Hematopoietic multipotent progenitor cell treated with erythropoietin and hydrocortisone succinate and interleukin-3 and kit ligand, for 4 days (in vitro differentiated cells): ENCODE results near the gene TTC21A.

Source experiments
- DNase-seq: peaks from one replicate; pipeline ENCODE4 v3.0.0-alpha.2; 2015

Gene TTC21A

DNA sequence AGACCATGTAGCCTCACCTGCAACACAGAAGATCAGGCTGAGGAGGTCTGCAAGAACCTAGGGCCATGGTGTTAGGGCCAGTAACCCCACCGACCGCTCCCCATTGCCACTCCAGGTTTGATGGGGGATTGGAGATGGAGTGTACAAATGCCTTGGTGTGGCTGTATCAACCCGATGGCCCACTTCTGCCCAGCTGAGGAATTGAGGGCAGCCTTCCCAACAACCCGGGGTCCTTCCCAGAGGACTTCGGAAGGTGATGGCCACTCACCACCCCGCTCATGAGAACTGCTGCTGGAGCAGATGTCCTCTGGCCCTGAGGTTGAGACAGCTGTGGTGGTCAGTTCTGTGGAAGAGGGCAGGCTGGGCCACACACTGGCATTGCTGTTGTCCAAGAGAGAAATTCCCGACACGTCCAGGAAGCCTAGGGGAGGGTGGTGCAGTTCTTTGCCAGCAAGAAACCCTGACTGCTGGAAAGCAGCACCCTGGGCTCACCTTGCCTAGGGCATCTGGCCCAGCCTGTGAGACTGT, 8.9 kb upstream of the TTC21A start:
- no peak for DNase-seq

DNA sequence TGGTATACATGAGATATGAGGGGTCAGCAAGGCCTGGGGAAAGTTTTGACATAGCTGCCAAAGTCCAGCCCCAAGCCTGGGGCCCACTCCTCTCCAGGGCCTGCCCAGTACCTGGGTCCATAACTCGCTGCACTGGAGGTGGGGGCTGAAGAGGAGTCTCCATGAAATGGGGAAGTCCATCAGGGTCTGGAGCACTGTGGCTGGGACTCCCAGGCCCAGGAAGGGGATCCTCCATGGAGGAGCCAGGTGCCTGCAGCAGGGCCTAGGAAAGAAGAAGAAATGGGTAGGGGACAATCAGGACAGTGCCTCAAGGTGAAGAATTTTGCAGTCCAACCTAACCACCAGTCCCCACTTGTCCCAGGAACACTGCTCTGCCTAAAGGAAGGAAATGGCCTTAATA, 8.2 kb upstream of the TTC21A start:
- DNase-seq = no peak

DNA sequence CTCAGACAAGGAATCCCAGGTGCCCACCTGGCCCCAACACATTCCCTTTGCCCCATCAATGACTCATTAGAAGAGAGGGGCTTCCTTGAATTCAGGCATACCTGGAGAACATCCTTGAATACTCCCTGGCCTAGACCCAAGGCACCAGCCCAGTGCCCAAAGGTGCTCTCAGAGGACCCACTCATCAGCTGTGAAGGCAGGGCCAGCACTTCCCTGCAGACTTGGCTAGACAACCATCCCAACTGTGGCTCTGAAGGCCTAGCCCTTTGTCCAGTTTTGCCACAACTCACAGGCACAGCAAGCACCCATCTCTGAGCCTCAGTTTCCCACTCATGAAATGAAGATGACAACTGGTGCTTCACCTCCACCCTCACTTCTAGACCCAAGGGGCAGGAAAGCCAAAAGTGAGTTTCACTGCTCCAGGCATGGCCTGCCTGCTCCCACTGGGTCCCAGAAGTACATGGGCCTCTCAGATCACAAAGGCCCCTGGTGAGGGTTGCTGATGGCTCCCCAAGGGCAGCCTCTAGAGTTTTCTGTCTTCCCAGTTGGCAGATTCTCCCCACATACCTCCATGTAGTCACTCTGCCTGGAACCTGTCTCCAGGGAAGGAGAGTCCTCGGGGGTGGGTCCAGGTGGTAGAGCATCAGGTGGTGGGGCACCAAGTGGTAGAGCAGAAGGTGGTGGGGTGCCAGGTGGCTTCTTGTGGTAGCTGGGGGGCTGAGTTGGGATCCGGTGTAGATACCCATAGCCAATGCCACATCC, 7.6 kb upstream of the TTC21A start:
- DNase-seq = no peak

DNA sequence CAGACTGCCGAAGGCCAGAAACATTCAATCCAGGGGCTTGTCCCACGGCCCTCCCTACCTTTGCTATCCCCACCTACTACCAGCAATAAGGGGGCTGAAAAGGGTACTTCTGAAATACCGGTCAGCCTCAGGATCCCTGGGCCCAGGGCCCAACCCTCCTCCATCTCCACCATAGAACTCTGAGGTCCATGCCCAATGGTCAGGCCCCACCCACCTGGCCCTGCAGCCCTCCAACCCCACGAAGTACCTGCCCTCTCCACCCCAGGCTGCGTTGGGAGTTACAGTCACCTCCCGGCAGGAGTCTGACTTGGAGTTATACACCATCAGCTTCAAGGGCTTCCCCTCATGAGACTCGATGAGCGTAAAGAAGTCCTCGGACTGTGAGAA, 7.0 kb upstream of the TTC21A start:
- no peak for DNase-seq

DNA sequence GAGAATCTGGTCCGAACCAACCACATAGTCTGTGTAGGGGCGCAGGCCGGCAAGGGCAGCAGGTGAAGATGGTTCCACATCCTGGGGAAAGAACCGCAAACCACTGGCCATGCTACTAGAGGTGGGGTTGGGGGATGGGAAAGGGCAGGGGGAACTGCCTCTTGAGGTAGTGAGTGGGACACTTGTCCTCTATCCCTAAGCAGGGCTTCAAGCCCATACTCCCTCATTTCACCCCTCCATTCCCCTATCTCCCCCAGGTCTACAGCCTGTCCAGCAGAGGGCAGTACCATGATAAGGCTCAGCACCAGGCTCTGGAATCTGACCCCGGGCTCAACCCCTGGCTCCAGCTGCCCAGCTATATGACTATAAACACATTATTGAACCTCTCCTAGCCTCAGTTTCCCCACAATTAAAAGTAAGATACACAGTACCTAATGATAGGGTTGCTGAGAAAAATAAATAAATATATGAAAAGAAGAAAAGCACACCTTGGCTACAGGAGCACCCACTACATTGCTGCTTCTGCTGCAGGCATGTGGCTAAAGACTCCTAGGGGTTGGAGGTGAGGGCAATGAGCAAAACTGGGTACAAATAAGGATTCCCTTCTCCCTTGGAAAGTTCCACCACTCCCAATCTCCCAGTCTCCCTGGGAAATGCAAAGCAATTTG, 6.3 kb upstream of the TTC21A start:
- DNase-seq = peak; percentile 81

DNA sequence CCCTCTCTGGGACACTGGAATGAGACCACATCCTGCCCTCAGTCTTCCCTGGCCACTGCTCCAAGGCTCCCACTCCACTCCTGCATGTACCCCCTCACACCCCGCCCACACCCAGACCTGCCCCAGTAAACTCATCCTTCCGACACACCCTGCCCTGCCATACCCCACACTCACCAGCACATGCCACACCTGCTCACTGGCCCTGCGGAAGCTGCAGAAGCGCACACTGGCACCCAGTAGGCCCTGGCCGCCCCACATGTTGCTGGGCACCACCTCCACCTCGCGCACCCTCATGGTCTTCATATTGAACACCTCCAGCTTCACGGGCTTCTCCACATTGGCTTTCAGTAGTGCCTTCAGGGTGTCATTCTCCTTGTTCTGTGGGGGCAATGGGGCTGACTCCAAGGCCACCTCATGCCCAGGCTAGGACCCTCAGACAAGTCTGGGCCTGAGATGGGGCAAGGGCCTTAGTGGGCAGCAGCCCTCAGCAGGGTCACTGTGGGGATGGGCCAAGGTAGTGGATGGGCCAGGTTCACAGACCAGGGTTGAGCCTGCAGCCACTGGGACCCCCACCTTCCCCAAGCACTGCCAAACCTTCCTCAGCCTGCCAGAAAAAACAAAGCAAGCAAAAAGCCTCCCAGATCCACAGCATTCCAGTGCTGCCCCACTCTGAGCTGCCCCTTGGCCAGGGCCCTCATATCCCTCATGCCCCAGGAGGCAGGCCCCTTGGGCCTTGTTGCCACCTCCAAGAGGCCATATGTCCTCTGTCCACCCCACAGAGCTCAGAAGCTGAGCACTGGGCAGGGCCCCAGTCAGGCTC, 4.8 kb upstream of the TTC21A start:
- no peak for DNase-seq

DNA sequence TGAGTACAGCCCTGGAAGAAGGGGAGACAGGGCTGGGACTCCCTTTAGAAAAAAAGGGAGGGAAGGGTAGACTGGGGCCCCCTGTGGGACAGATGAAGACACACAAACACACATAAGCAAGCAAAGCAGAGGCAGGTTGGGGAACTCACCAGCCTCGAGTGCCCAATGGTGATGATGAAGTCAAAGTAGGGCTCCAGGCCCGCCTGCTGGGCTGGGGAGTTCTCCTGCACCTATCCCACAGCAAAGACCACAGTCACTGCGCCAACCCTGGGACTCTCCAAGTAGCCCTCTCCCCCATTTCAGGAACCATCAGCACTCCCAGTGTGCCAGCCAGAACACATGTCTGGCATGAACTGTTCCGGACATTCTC, 4.2 kb upstream of the TTC21A start:
- peak; percentile 55 for DNase-seq

DNA sequence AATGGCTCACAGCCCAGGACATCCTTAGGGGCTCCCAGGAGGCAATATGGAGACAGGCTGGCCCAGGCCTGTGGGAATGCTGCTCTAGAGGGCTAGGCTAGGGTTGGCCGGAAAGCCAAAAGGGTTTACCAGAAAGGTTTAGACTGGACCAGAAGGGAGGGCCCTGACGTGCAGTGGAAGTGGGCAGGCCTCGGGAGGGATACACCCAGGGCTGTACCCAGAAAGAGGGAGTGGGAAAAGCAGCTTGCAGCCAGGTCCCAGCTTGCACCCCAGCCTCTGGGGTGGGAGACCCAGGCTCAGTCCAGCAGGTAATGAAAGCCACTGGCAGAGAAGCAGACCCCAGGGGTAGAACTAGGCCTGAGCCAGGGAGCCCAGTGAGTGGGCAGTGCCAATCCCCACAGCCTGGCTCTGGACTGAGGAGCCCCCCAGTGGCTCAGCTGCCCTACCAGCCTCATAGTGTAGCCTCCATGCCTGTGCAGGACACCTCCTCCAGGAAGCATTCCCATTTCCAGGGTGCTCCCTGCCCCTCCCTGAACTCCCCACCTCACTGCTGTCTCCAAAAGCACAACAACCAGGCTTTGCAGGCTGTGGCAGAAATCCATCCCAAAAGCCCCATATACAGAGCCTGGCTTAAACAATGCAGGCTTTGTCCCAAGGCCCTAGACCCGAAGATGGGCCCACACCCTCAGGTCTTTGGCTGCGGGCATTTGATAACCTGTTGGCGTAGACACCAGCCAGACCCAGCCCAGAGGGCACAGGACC, 3.5 kb upstream of the TTC21A start:
- no peak for DNase-seq

DNA sequence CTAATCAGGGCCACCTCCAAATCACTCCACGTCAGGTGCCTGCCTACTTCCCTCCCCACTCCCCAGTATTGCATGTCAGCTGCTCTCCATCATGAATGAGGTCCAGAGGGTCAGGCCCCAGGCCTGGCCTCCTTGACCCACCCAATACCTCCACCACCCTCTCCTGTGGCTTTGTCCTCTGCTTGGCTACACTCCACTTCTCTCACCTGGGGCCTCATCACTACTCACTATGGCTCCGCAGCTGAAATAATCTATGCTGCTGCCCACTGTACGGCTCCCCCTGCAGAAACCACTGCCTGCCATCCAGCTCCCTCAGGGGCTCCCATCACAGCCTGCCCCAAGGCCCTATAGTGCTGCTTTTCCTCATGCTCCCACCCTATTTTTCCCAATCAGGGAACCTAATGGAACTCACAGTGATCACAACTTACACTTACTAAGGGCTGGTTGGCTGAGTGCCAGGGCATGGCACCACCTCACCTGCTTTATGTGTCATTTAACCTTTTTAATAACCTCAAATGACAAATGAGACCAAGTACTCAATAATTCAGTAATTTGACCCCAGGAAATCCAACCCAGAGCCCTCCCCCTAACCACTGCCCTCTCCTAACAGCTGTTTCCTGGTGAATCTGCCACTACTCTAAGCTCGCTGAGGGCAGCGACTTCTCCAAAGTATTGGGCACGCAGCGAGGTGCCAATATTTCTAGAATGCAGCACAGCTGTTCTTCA, 2.4 kb upstream of the TTC21A start:
- DNase-seq = peak; percentile 8

DNA sequence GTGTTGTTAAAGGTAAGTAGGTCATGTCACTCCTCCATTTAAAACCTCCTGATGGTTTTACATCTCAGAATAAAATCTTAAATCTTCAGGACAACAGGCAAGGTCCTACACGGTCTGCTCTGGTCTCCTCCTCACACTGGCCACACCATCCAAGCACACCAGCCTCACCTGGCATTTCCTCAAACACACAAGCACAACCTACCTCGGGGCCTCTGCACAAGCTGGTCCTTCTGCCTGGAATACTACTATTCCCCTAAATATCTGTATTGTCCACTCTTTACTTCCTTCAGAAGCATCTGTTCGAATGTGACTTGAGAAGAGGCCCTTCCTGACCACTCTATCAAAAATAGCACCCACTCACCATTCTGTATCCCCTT, 1.8 kb upstream of the TTC21A start:
- no peak for DNase-seq

DNA sequence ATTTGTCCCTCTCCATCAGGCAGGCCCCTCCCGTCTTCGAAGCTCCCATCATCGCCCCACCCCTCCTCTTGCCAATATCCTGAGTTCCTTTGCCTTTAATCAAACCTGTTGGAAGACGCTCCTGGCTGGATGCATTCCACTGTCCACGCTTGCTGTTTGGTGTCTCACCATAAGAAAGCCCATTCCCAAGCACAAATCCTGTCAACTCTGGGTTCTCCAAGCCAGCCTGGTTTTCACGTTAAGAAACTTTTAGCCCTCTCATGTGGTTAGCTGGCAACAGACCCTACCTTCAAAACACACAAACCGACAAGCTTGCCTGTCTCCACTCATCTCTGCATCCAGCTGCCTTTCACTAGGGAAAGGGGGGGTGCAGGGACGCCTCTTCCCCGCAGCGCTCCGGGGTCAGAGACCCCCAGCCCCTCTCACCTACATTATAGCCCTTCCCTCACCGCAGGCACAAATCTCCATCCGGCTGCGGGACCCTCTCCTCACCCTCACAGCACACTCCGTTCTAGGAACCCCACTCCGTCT, 1.1 kb upstream of the TTC21A start:
- DNase-seq = peak; percentile 43

DNA sequence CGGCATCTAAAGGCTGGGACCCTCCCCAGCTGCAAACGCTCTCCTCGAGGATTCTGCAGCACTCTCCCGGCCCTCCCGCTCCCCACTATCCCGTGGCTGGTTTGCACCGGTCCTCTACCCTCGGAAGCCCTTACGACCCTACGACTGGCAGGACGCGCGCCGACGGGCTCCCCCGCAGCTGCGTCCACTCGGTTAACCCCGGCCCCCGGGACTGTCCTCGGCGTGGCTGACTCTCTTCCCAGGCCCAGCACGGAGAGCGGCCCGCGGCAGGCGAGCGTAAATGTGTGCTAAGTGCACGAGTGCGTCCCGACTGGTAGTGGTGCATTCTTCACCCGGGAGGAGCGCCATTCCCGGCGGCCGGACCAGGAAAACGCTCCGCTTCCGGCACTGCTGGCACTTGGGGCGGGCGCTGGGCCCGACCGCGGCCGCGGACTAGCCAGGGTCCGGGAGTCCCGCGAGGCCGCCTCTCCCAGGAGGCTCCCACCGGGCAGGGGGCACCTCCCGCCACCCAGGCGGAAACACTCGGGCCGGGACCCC, 561 bp upstream of the TTC21A start:
- DNase-seq = peak; percentile 40

DNA sequence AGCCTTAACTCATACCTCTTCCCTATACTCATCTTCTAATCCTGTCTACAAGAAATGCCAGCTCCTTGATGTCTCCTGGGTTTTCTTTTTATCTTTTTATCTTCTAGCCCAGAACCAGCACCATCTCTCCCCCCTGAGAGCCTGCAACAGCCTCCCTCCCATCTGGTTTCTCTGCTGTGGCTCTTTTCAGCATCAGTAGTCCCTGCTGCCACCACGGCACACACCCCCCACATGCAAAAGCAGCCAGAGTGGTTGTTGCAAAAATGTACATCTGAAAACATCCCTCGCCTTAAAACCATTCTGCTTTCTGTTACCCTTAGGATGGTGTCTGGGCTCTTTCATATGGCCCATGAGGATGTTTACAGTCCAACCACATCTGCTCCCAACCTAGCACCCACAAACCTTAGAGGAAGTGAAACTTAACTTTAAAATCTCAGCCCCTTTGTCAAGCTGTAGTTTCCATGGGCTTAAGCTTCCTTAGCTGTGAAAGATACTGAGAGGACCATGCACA, 775 bp downstream of the TTC21A start:
- peak; percentile 22 for DNase-seq

DNA sequence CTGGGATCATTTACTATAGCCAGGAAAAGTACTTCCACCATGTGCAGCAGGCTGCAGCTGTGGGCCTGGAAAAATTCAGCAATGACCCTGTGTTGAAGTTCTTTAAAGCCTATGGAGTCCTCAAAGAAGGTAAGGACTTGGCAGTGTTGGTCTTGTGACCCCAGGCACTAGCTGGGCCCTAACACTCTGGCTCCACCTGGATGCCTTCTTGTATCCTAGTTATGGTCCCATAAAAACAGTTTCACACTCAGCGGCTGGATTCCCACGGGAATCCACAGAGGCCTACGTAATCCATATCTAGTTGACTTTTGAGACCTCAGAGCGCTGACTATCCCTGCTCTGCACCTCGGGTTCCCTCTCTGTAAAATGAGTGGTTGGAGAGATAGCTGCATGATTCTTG, 1.6 kb downstream of the TTC21A start:
- no peak for DNase-seq

DNA sequence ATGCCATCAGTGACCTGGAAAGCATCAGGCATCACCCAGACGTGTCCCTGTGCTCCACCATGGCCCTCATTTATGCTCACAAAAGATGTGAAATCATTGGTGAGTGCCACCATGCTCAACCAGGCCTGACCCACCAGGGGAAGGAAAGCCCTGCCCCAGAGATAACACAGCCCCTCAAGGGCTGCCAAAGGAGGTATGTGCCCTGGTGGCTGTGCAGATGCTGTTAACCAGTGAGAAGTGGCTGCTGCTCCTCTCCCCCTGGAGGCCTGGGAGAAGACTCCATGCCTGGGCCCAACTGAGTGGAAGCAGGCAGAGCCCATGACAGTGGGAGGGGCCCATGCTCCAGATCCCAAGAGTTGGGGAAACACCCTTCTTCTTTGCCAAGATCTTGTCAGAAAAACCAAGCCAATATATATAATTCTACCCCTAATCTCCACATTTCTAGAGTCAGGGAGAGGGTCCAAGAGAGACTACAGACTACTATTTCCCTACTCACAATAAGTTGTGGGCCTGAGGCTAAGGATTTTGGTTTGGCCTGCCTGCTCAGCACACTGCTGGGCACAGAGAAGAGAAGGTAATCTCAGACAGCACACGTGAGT, 2.7 kb downstream of the TTC21A start:
- DNase-seq = peak; percentile 53

DNA sequence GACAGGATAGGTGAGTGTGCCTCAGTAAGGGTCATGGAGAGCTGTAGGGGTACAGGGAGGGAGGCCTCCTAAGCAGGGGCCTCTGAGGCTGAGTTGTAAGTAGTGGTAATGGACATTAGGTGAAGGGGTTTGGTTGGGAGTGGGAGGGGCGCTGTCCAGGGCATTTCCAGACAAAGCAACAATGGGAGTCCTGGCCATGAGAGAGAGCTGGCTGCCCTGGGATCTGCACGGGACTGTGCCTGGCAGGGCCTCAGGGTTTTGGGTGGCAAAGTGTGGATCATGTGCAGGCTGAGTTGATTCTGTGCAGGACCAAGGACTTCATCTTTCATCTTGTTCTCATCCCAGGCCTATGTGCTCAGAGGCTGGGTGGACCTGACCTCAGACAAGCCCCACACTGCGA, 4.6 kb downstream of the TTC21A start:
- no peak for DNase-seq

DNA sequence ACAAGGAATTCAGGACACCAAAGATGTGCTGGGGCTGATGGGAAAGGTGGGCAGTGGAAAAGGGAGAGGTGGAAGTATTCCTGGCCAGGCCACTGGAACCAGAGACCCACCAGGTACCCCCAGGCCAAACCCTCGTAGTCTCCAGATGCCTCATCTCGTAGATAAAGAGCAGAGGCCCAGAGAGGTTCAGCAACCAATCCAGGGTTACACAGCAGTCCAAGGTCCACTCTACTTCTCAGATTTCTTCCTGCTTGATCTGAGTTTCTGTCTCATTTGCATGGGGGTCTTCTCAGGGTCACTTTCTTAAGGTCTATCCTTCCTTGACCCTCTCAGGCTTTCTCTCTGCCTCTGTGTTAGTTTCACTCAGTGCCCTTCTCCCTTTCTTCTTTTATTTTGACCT, 5.1 kb downstream of the TTC21A start:
- DNase-seq = no peak

DNA sequence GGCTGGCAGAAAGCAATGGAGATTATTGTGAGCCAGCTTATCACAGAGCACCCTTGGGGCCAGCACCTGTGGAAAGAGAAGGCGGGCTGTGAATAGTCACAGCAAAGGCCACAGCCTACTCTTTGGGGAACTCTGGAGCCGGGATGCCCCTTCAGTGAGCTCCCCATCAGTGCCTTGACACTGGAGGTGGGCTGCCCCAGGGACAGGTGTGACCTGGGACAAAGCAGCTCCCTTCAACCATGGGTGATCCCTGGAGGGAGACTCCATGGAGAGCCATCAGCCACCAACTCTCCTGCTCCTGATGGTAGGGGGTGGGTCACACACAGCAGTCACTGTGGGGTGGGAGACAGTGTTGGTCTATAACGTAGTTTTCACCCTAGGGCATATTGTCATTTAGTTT, 5.8 kb downstream of the TTC21A start:
- DNase-seq = no peak

DNA sequence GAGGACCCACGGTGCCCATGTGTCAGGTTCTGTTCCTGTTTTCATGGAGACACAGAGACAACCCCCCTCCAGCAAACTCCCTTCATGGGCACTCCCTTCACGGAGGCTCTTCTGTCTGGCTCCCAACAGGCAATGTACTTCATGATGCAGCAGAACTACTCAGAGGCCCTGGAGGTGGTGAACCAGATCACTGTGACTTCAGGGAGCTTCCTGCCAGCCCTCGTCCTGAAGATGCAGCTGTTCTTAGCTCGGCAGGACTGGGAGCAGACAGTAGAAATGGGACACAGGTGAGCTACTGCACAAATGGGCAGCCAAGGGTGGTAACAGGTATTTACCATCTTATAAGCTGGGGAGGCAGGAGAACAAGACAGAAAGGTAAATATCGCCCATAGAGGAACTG, 7.0 kb downstream of the TTC21A start:
- DNase-seq = no peak

DNA sequence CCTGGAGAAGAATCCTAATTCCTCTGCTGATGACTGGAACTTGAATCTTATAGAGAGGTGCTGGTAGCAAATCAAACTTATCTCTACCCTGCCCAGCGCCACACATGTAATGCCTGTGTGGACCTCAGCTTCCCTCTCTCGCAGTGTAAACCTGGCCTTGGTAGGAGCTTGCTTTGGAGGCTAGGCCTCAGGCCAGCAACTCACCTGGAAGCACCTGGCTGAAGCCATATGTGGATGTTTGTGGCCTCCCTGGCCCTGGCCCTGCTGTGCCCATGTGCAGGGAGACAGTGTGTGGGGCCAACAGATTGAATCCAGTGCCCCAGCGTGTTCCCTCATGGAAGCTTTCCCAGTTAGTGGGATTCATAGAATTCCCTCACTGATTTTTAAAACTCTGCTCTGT, 8.4 kb downstream of the TTC21A start:
- DNase-seq = no peak

DNA sequence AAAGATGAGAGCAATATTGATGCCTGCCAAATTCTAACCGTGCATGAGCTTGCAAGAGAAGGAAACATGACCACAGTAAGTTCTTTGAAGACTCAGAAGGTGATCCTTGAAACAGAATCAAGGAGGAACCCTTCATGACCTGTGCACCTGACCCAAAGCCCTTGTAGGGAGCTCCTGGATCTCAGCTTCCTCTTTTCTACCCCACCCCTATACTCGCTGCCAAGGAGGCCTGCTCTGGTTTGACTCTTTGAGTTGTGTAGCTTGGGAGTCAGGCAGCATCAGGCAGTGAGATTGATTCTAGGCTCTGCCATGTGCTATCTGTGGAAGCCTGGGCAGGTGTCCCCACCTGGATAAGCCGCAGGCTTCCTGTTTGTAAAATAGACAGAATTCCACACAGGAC, 10.6 kb downstream of the TTC21A start:
- peak; percentile 55 for DNase-seq
